A549 treated with AZD9567 at 1 μM for 4 hours (cell line): ENCODE data around the gene BMP6. TPM values are rescaled to one million over a fixed set of nuclear protein-coding genes. Genes with fewer than 3 reads are reported as not detected.

Experiments
- total RNA-seq: library from RNA; stranded (reverse); fragments of 200-300 nt; extraction: Qiagen RNA extraction; gene quantifications from 5 replicates; pipeline ENCODE4 v1.2.3, GENCODE V29; 2022; ENCODE audit not compliant: insufficient read depth

Gene BMP6
- total RNA-seq: 13.5 to 27.7 TPM (median 18.5 TPM) in 5 replicates

GRCh38 chr6:7725849-7726415, at the start of gene BMP6:
TSS of gene BMP6 (plus strand) at chr6:7726099. CDS start at chr6:7726956, 857 bp downstream.

GRCh38 chr6:7910654-7911344, 184.9 kb downstream of the BMP6 start, which contains the start of gene TXNDC5:
TSS of gene TXNDC5 (minus strand) at chr6:7910788. CDS start at chr6:7910776, 12 bp downstream.

Other genes with a start within 250 kb of the BMP6 start
- 33.5 to 45.1 TPM (median 41.1 TPM) in 5 replicates for gene DSP, start 184.4 kb upstream of the BMP6 start, total RNA-seq
- gene SNRNP48, start 135.9 kb upstream of the BMP6 start, total RNA-seq: 9.9 to 17.4 TPM (median 10.8 TPM) in 5 replicates
- gene TXNDC5, start 184.7 kb downstream of the BMP6 start, total RNA-seq: 133 to 146 TPM (median 135 TPM) in 5 replicates